ENCODE results near the gene AFDN.

Gene AFDN

DNA sequence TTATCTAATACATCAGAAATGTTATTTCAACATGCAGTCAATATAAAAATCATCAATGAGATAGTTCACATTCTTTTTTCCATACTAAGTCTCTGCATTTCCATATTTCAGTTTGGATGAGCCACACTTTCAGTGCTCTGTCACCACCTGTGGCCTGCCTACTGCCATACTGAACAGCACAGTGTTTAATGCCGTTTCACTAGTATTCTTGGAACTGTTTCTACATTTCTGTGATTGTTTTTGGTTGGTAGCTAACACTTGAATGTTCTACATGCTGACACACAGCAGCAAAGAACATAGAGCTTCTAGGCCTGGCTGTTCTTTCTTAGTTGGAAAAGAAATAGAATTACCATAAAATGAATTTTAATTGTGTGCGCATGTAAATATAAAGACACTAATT lies 109.3 kb downstream of the AFDN start:
- Histone ChIP-seq H4K20me1 (ENCODE audit: insufficient read depth) (no peaks in the 10 kb centered on the region), H3K36me3 (ENCODE audit: insufficient read depth) (no peaks in the 10 kb centered on the region)
- TF ChIP-seq CTCF (conservative IDR thresholded peaks at IDR 0.05; ENCODE audit: low read depth, low read length): no peak

DNA sequence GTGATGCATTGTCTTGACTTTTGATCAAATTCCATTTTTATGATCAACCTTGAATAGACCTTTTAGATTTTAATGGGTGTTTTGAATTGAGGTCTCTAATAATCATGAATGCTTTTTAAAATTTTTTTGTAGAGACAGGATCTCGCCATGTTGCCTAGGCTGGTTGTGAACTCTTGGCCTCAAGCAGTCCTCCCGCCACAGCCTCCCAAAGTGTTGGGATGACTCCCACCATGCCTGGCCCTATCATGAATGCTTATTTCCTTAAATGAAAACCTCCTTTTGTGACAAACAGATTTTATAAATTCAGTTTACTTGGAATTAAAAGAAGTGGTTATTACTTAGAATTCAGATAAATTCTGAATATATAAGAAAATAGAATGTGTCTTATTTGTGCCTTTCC lies 110.6 kb downstream of the AFDN start:
- Histone ChIP-seq H3K9ac (no peak overlapping the region), H2AFZ (ENCODE audit: low read depth) (no peak overlapping the region), H3K79me2 (ENCODE audit: insufficient read depth, low read depth) (no peaks in the 10 kb centered on the region), H3K27me3 (ENCODE audit: insufficient read depth, low read depth) (no peaks in the 10 kb centered on the region), H3K4me2 (no peak overlapping the region), H3K4me1 (ENCODE audit: low read depth, poor library complexity, severe bottlenecking) (no peaks in the 10 kb centered on the region), H3K36me3 (ENCODE audit: insufficient read depth) (no peaks in the 10 kb centered on the region), H3K4me3 (IDR thresholded peaks at IDR 0.05; ENCODE audit: insufficient read depth, low read depth, low read length) (no peak overlapping the region), H4K20me1 (ENCODE audit: insufficient read depth) (no peaks in the 10 kb centered on the region), H3K27ac (no peak overlapping the region)
- no peak for TF ChIP-seq CTCF (conservative IDR thresholded peaks at IDR 0.05; ENCODE audit: low read depth, low read length)

More for the DNA sequence above, 109.3 kb downstream of the AFDN start:
- H3K4me2 ChIP-seq: no peak overlapping the region
- no peak overlapping the region for H2AFZ ChIP-seq (ENCODE audit: low read depth)
- H3K9ac ChIP-seq: no peak overlapping the region
- H3K27ac ChIP-seq: no peak overlapping the region
- H3K79me2 ChIP-seq (ENCODE audit: insufficient read depth, low read depth): no peaks in the 10 kb centered on the region
- H3K4me1 ChIP-seq (ENCODE audit: low read depth, poor library complexity, severe bottlenecking): no peaks in the 10 kb centered on the region
- no peaks in the 10 kb centered on the region for H3K27me3 ChIP-seq (ENCODE audit: insufficient read depth, low read depth)
- no peak overlapping the region for H3K4me3 ChIP-seq (IDR thresholded peaks at IDR 0.05; ENCODE audit: insufficient read depth, low read depth, low read length)

DNA sequence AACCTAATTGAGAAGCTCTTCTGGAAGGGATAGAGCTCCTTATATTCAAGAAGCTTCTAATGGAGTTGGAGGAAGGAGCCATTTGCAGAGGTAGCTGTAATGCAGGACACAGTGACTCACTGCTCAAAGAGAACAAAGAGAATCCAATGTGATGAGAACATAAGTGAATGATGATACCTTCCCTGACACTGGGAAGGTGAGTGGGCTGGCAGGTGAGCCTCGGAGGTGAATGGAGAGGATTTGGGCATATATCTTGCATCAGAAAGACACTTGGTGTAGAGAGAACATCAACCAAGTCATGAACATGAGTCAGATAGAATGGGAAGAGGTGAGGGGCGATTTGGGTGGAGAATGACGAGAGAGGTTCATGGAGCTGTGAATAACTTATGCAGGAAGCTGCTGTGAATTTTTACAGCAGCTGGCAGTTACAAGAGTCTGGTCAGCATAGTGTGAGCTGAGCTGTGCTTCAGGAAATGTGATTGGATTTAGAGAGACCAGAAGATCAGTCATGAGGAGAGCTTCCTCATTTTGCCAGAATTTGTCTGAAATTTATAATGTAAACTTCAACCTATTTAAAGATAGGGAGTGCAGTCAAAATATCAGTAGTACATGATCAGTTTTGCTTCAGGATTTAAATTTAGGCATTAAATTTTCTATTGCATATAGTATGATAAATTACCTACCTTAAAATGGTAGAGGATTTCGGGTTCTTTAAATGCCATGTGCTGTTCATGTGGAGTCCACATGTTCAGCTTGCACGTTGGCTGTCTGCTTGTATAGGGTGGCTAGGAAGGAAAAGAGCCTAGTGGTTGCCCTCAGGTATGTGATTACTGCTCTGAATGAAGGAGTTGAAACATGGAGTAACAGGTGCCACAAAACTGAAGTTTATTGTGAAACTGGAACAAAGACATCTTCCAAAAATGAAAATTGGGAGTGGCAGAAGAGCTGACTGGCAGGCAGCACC lies 111.5 kb downstream of the AFDN start:
- H4K20me1 ChIP-seq (ENCODE audit: insufficient read depth): no peaks in the 10 kb centered on the region
- no peaks in the 10 kb centered on the region for H3K36me3 ChIP-seq (ENCODE audit: insufficient read depth)
- H3K4me1 ChIP-seq (ENCODE audit: low read depth, poor library complexity, severe bottlenecking): no peaks in the 10 kb centered on the region
- no peak overlapping the region for H2AFZ ChIP-seq (ENCODE audit: low read depth)
- H3K79me2 ChIP-seq (ENCODE audit: insufficient read depth, low read depth): no peaks in the 10 kb centered on the region
- H3K27ac ChIP-seq: no peak overlapping the region
- no peak overlapping the region for H3K4me3 ChIP-seq (IDR thresholded peaks at IDR 0.05; ENCODE audit: insufficient read depth, low read depth, low read length)
- H3K9ac ChIP-seq: no peak overlapping the region
- TF ChIP-seq CTCF (conservative IDR thresholded peaks at IDR 0.05; ENCODE audit: low read depth, low read length): no peak
- H3K4me2 ChIP-seq: no peak overlapping the region
- H3K27me3 ChIP-seq (ENCODE audit: insufficient read depth, low read depth): no peaks in the 10 kb centered on the region

DNA sequence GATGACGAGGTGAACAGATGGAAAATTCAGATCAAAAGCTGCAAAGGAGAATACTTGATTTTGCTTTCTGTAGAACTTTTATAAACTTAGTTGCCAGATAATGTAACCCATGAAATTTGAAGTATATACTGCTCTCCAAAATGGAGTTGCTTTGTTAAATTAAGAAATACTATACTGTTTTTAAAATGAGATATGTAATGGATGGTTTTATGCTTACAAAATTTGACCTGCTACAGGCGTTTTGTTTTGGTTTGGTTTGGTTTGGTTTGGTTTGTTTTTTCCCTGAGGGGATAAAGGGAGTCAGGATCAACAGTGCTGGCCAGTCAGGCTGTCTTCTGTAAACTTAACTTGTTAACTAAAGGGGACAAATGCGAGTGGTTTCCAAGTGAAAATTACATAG lies 115.1 kb downstream of the AFDN start:
- no peak for TF ChIP-seq CTCF (conservative IDR thresholded peaks at IDR 0.05; ENCODE audit: low read depth, low read length)
- Histone ChIP-seq H3K4me2 (no peak overlapping the region), H3K27me3 (ENCODE audit: insufficient read depth, low read depth) (no peaks in the 10 kb centered on the region), H3K79me2 (ENCODE audit: insufficient read depth, low read depth) (no peaks in the 10 kb centered on the region), H2AFZ (ENCODE audit: low read depth) (no peak overlapping the region), H4K20me1 (ENCODE audit: insufficient read depth) (no peaks in the 10 kb centered on the region), H3K4me3 (IDR thresholded peaks at IDR 0.05; ENCODE audit: insufficient read depth, low read depth, low read length) (no peak overlapping the region), H3K9ac (no peak overlapping the region), H3K36me3 (ENCODE audit: insufficient read depth) (no peaks in the 10 kb centered on the region), H3K27ac (no peak overlapping the region), H3K4me1 (ENCODE audit: low read depth, poor library complexity, severe bottlenecking) (no peaks in the 10 kb centered on the region)

All from KMS-11 (cell line).